OCI-LY1 (cell line): Measurements from ENCODE around the gene HCFC1.

ENCODE experiments used
- EZH2 ChIP-seq: fragments of 200-600 bp; sonication (generic), shearing (Covaris generic); IDR thresholded peaks from 2 replicates; pipeline ENCODE4 v1.8.0; 2017; ENCODE audit warnings: borderline replicate concordance, mixed run types, mild to moderate bottlenecking, antibody characterized with exemption, low read length, moderate library complexity, mixed read lengths
- TF ChIP-seq, protein P1 (sequence below): fragments of 200-600 bp; sonication (generic), shearing (Covaris generic); IDR thresholded peaks from 2 replicates; pipeline ENCODE4 v1.5.1; 2017; ENCODE audit warnings: mild to moderate bottlenecking, antibody characterized with exemption, low read length, moderate library complexity, mixed read lengths

DNA sequence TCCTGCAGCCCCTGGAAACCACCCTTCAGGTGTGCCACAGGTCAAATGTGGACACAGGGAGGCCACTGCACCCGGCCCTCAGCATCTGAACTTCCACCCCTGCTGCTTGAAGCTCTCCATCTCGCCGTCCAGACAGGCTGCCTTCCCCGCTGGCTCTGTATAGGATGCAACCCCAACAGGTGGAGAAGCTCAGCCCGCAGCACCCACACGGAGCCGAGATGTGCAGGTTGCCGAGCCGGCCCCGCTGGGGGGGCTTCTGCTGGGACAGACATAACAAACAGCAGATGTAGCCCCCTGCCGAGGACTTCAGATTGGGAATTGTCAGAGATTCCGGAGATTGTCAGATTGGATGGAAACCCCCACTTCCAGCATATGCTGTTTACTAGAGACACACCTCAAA, 21.5 kb upstream of the HCFC1 start:
- TF ChIP-seq, protein P1, sequence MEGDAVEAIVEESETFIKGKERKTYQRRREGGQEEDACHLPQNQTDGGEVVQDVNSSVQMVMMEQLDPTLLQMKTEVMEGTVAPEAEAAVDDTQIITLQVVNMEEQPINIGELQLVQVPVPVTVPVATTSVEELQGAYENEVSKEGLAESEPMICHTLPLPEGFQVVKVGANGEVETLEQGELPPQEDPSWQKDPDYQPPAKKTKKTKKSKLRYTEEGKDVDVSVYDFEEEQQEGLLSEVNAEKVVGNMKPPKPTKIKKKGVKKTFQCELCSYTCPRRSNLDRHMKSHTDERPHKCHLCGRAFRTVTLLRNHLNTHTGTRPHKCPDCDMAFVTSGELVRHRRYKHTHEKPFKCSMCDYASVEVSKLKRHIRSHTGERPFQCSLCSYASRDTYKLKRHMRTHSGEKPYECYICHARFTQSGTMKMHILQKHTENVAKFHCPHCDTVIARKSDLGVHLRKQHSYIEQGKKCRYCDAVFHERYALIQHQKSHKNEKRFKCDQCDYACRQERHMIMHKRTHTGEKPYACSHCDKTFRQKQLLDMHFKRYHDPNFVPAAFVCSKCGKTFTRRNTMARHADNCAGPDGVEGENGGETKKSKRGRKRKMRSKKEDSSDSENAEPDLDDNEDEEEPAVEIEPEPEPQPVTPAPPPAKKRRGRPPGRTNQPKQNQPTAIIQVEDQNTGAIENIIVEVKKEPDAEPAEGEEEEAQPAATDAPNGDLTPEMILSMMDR: no peak
- no peak for TF ChIP-seq EZH2
